ENCODE data around the gene KCNJ14.

KCNJ14 gene

GRCh38 chr19:48455171-48455907 lies at the start of gene KCNJ14:
Gene KCNJ14, plus strand, starts transcription at chr19:48455574. Its CDS starts 6,151 bp downstream, at chr19:48461725.
- DNase-seq = peak; percentile 61

- DNase-seq = no peak
These were observed 49.5 kb upstream of the KCNJ14 start for GRCh38 chr19:48405850-48406249.

GRCh38 chr19:48413879-48414587 lies 41.3 kb upstream of the KCNJ14 start:
- DNase-seq = no peak

- peak; percentile 83 for DNase-seq
These were observed 40.0 kb upstream of the KCNJ14 start for GRCh38 chr19:48415395-48415794.

GRCh38 chr19:48415806-48416221 lies 39.6 kb upstream of the KCNJ14 start:
- DNase-seq = no peak

GRCh38 chr19:48417421-48417820 lies 38.0 kb upstream of the KCNJ14 start:
- no peak for DNase-seq

- DNase-seq = no peak
These were observed 36.9 kb upstream of the KCNJ14 start for GRCh38 chr19:48418317-48419064.

- DNase-seq = peak; percentile 88
These were observed 36.0 kb upstream of the KCNJ14 start for GRCh38 chr19:48419158-48419920.

- no peak for DNase-seq
These were observed 33.8 kb upstream of the KCNJ14 start for GRCh38 chr19:48421548-48421947.

- DNase-seq = no peak
These were observed 30.6 kb upstream of the KCNJ14 start for GRCh38 chr19:48424694-48425219.

- DNase-seq = no peak
These were observed 26.7 kb upstream of the KCNJ14 start for GRCh38 chr19:48428670-48429069.

GRCh38 chr19:48433337-48433736 lies 22.0 kb upstream of the KCNJ14 start:
- no peak for DNase-seq

- DNase-seq = no peak
These were observed 18.8 kb upstream of the KCNJ14 start for GRCh38 chr19:48436586-48436985.

GRCh38 chr19:48441360-48442050 lies 13.9 kb upstream of the KCNJ14 start:
- DNase-seq = no peak

GRCh38 chr19:48442116-48443035 lies 13.0 kb upstream of the KCNJ14 start:
- no peak for DNase-seq

GRCh38 chr19:48443256-48443655 lies 12.1 kb upstream of the KCNJ14 start:
- DNase-seq = peak; percentile 69

- DNase-seq = no peak
These were observed 11.6 kb upstream of the KCNJ14 start for GRCh38 chr19:48443731-48444128.

GRCh38 chr19:48444129-48444935 lies 11.0 kb upstream of the KCNJ14 start:
- DNase-seq = no peak

GRCh38 chr19:48444936-48445200 lies 10.5 kb upstream of the KCNJ14 start:
- no peak for DNase-seq

GRCh38 chr19:48445256-48445605 lies 10.1 kb upstream of the KCNJ14 start:
- DNase-seq = no peak
